HG03280 (cell line): ENCODE results near the gene NRDE2.
"Not testable (repeated sequence)": the region's sequence is repeated elsewhere in the genome, so short reads cannot be mapped to it uniquely, and the experiment has no call there.

Source experiments
- ATAC-seq: cut with Tn5 transposase; IDR thresholded peaks from one replicate; pipeline ENCODE4 v1.9.1; 2021; ENCODE audit warnings: mild to moderate bottlenecking, moderate library complexity; ENCODE audit not compliant: unreplicated experiment

Gene NRDE2

DNA sequence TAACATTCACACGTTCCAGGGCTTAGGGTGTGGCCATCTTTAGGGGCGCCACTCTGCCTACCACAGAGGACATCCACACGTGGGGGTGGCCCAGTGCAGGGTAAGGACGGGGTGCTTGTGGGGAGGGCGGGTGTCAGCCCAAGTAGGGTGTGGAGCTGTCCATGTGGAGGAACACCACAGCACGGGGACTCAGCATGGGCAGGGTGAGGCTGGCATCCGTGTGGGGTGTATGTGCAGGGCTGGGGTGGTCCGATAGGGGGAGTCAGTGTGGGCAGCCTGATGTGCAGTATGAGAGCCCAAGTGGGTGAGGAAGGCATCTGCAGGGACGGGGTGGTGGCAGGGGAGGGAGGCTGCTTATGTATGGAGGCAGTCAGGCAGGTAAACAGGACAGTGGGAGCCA lies 57.7 kb downstream of the NRDE2 start:
- ATAC-seq, result no peak

DNA sequence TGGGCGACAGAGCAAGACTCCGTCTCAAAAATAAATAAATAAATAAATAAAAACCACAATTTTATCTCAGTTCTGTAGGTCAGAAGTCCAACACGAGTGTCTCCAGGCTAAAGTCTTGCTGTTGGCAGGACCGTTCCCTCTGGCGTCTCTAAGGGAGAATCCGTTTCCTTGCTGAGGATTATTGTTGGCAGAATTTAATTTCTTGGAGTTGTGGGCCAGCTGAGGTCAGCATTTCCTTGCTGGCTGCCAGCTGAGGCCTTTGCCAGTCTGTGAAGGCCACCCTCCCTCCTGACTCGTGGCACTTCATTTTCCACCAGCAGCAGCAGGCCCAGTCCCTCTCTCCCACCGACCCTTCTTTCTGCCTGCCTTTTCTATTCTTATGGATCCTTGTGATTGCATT lies 58.2 kb downstream of the NRDE2 start:
- ATAC-seq, result no peak

DNA sequence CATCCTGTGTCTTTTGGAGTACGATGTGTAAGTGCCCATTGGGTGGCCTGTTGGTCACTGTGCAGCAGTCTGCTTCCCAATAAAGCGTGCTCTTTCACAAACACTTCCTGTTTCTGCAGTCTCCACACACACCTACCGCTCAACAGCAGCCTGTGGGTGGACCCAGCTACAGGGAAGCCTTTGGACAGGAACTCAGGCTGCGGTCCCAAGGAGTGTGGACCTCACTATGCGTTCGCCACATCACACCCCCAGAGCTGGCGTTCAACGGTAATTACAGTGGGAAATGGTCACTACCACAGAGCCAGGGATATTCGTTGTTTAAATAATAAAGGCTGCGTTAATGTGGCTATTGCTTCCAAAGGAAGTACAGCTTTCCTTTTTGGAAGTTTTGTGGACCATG lies 59.2 kb downstream of the NRDE2 start:
- no peak for ATAC-seq

DNA sequence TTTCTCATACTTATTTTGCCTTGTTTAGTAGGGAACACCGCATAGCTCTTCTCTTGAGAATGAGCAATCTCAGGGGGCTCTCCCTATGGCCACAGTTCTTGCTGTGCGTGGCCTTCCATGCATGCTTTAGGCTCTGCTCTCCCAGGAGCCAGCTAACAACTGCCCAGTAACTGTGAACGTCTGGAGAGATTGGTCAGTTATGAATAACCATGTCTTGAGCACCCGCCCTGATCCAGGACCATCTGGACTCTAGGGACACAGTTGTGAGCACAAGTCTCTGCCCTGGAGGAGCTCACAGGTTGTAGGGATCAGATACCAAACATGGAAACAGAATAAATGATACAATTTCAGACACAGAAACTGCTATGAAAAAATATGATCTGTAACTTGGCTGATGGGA lies 63.3 kb downstream of the NRDE2 start:
- ATAC-seq, result no peak

DNA sequence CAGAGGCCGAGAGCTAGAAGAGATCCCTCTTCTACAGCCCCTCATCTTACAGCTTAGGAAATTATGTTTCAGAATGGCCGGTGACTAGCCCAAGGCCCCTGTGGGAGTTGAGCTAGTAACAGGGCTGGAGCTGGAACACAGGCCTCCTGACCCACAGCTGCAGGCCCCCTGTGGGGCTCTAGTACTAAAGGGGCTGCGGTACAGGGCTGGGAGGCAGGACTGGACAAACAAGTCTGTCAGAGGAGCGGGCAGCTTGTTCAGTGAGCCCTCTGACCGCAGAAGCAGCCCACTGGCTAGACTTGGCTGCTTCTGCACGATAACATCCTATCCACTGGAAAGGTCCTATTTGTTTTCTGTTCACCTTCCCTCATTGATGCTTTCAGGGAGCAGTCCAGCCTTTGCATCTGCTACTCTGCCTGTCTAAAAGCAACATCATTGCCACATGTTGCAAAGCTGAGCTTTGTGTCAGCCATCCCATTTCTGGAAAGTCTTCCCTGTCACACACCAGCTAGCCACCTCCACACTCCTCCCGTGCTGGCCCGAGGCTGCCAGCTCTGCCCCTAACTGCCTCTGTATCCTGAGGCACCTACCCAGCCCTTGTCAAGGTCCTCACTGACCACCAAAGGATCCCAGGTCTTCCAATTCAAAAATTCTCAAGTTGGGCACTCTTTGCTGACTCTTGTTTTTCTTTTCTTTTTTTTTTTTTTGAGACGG lies 65.1 kb downstream of the NRDE2 start:
- ATAC-seq, result no peak

DNA sequence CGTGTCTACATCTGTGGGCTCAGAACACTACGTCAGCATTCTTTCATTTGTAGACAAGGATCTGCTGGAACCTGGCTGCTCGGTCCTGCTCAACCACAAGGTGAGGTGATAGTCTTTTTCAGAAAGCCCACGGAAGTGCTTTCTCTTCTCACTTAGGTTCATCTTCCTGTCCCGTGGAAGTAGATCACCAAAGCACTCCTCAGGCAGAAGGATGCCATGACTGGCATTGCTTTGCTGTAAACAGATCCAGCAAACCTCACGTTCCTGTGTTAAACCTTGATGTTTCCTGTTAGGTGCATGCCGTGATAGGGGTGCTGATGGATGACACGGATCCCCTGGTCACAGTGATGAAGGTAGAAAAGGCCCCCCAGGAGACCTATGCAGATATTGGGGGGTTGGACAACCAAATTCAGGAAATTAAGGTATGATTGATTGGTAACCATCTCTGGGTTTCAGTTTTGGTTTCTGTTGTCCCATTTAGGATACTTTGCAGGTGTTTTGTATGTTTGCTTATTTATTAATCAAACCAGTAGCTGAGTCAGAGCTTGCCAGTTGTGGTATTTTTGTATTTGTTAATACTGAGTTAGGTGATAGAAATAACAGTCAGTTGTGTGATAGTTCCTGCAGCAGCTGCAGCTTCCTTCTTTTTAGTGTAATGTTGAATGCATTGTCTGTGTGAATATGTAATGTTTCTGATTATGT lies 67.8 kb downstream of the NRDE2 start:
- ATAC-seq, result peak; percentile 66

DNA sequence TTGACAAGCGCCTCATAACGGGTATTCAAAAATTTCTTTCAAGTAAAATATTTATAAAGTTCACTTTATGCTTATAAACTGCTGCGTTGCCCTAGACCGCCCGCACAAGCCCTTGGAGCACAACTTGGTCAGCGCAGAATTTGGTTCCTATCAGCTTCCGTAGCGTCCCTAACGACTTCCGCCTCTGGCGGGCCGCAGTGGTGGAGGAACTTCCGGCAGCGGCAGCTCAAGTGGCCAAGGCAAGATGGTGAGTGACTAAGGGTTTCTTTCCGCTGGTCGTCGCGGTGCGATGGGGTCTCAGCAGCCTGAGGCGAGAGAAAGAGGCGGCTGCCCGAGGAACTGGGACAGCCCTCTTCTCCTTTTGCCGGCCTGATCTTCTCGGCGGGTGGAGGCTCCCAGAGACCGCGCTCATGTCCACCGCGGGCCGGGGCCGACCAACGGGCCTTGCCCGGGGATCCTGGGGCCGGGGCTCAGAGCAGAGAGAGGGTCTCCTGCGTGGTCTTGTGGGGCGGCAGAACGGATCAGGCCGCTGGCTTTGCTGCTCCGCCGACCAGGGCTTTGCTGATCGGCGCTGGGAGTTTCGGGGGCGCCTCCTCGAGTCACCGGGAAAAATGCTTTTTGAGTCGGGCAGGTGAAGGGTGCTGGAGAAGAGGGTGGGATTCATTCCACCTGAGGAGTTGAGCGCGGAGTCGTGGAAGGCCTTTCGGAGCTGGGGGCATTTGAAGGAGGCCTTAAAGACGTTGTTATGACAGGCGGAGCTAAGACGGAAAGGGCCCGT lies 75.2 kb downstream of the NRDE2 start, which contains the start of gene PSMC1:
TSS of gene PSMC1 (plus strand) at position 200 of the 778 bp plus-strand sequence. CDS start at position 245, 45 bp downstream.
- peak; percentile 94 for ATAC-seq

DNA sequence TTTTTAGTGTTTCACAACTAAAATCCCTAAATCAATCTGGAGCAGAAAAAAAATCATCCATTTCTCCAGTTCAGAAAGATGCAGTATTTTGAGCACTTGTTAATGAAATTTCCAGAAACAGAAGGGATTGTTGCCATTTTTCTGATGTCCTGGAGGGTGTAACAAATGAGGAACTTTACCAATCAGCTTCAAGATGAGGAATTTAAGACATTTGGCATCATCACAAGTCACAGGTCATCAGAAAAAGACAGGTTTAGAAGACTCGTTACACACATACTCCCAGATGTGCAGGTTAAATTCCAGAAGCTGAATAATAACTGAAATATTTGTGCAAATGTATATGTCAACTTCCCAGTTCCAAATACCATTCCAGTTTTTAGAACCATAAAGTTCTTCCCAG lies 75.9 kb downstream of the NRDE2 start:
- no peak for ATAC-seq

DNA sequence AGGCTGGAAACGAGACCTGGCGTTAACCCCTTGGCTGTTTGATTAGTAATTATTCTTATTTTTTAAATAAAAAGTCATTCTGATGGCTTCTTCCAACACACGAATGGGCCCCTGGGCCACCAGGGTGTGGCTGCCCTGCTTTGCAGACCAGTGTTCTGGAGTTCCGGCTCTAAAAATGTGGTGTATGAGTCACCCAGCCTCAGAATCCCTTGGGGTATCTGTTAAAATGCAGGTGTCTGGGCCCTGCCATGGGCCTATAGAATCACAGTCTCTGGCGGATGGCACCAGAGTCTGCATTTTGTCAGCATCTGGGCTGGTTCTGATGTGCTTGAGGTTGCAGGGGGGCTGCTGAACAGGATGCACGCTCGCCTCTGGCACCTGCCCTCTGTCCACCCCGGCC lies 77.9 kb downstream of the NRDE2 start:
- no peak for ATAC-seq

DNA sequence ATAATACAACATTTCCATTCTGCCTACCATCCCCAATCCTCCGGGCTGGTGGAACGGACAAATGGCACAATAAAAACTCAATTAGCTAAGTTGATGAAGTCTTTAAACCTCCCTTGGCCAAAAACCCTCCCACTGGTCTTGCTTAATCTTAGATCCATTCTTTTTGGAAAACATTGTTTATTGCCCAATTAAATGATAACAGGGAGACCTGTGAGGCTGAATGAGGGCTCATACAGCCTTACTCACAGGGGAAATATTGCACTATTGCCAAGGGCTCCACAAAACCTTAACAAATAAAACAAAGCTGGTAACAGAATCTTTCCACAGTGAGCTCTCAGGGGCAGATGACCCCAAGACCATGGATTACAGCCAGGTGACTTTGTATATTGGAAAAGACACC lies 83.1 kb downstream of the NRDE2 start:
- ATAC-seq, result no peak

DNA sequence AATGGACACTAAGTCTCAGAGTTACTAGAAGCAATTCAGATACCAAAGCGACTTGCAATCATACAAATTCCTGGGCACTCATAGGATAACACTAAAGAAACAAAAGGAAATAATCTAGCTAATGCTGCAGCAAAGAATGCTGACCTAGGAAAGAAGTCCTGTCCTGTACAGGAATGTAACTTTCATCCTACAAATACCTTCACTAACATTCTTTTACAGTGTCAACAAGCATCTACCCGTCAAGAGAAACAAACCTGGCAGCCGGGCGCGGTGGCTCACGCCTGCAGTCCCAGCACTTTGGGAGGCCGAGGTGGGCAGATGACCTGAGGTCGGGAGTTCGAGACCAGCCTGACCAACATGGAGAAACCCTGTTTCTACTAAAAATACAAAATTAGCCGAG lies 84.3 kb downstream of the NRDE2 start:
- ATAC-seq, result not testable (repeated sequence)

DNA sequence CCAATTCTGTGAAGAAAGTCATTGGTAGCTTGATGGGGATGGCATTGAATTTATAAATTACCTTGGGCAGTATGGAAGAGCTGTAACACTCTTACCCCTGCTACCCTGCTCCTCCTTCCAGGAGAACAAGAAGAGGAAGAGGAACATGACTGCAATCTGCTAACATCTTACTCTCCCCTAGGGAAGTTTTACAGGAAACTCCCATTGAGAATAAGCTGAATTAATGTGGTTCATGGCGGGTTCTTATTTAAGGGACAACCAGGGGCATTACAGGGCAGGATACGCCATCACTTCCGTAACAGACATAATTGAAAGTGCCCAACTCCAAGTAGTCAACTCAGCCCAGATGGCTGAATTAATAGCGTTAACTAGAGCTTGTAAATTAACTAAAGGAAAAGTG lies 84.8 kb downstream of the NRDE2 start:
- no peak for ATAC-seq

DNA sequence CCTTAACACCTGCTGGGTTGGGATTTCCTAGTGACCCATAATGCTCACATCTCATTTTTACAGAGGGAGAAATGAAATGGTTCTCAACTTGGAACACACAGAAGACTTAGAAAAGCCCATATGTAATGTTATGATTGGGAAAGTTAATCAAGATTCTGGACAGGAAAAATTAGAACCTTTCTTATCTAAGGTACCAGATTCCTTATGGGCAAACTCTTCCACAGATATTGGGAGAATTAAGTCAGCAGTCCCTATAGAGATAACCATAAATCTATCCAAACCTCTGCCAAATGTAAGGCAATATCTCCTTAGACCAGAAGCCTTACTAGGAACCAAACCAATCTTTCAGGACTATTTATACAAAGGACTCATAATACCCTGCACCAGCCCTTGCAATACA lies 89.3 kb downstream of the NRDE2 start:
- ATAC-seq, result no peak

DNA sequence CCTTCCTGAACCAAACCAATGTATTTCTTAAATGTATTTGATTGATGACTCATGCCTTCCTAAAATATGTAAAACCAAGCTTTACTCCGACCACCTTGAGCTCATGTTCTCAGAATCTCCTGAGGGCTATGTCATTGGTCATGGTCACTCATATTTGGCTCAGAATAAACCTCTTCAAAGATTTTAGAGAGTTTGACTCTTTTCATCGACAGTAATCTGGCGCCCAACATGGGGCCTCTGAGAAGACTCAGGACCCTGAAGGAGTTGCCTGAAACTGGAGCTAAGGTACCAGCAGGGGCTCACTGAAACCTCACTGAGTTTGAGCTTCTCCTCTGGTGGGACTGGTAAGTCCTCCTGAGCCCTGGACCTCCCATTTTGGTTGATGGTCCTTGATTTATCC lies 92.6 kb downstream of the NRDE2 start:
- ATAC-seq, result no peak

DNA sequence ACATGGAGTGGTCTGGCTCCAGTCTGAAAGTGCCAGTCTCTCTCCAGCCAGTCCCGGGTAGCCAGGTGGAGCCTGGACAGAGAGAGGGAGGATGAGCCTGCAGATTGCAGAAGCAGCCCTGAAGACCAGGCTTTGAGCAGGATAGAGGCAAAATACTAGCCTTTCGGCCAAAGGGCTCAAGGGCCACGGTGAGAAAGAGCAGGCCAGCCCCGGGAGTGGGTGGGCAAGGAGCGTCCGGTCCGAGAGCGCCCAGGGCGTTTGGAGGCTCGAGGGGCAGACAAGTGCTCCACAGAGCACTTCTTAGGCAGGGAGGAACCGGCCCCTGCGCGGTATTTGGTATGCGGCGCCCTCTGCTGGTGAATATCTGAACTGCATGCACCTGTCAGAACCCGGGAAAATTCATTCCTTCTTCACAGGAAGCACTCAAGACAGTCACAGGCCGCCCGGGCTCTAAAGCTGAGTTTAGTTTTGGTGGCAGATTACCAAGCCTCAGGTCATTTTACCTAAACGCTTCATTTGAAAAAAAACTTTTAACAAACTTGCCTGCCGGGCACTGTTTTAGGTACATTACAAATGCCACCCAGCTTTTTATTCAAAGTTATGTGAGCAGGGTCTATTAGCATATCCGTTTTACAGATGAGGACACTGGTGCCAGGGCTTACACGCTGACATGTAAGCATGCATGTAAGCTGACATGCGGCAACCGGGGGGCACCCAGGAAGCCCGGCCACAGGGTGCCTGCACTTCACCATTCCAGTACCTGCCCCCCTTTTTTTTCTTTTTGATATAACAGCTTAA lies 96.4 kb downstream of the NRDE2 start:
- ATAC-seq, result peak; percentile 68

DNA sequence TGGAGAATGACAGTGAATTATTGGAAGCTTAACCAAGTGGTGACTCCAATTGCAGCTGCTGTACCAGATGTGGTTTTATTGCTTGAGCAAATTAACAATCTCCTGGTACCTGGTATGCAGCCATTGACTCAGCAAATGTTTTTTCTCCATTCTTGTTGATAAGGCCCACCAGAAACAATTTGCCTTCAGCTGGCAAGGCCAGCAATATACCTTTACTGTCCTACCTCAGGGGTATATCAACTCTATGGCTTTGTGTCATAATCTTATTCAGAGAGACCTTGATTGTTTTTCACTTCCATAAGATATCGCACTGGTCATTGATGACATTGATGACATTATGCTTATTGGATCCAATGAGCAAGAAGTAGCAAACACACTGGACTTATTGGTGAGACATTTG lies 101.8 kb downstream of the NRDE2 start:
- ATAC-seq, result not testable (repeated sequence)

DNA sequence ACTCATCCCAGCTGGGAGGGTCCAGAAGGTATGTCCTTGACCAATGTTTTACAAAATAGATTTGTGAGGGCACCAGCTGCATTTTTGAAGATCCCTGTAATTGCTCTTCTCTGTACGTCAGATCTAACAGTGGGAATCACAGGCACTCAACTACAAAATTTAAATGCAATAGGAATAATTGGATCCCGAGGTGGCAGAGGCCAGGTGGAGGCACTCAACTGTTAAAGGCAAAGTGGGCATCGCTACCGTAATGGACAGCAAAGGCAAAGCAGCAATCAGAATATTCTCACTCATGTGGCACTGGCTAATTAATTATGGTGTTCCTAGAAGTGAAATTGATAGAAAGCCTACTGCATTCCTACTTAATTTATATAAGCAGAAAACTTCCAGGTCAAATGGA lies 103.3 kb downstream of the NRDE2 start:
- ATAC-seq, result no peak
